NCI-H1048 (cell line): Measurements from ENCODE around the gene ACBD6.

ENCODE experiments used
- DNase-seq: peaks from one replicate; lab custom pipeline; 2025; lab: John Stamatoyannopoulos, UW

ACBD6 gene

DNA sequence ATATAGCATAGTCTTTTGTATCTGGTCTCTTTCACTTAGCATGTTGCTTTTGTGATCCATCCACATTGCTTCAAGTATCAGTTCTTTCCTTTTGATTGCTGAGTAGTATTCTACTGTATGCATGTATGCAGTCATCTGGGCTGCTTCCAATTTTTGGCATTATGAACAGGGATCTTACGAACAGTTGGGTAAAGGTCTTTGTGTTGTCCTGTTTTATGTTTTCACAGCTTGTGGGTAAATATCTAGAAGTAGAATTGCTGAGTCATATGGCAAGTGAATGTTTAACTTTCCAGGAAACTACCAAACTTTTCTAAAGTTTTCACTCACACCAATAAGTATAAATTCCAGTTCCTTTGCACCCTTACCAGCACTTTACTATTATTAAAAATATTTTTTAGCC, 211.4 kb downstream of the ACBD6 start:
- no peak for DNase-seq

DNA sequence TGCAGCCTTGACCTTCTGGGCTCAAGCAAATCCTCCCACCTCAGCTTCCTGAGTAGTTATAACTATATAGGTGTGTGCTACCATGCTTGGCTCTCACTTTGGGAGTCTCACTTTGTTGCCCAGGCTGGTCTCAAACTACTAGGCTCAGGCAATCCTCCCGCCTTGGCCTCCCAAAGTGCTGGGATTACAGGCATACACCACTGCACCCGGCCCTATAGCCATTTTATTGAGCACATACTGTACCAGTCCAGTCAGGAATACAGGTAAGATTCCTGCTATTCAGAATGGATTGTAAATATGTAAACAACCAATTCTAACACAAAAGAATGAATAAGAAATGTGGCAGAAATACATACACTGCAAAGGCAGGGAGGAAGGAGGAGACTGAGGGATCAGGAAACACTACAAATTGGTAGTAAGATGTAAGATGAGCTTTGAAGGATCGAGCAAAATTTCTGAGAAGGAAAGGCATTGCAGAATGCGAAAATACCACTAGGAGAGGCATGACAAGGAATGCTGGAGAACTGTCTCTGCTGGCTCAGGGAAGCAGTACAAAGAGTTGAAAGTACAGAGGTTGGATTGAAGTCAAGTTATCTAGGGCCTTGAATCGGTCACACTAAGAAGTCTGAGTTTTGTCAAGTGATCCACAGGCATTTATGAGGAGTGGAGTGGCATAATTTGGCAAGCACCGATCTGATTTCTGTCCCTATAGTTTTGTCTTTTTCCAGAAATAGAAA, 211.9 kb downstream of the ACBD6 start:
- no peak for DNase-seq

DNA sequence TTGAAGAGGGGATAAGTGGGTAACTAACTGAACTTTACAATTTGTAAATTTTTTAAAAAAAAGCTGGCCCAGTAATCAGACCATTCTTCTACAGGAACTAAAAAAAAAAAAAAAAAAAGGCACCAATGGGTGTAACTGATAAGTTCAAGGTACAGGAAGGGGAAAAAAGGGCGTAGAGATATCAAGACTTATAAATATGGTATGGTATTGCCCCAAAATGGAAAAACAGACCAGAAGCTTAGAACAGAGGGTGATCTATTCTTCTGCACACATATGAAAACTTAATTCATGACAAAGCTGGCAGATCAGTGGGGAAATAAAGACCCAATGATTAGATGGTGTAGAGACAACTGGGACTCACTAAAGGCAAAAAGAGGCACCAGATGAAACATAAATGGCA, 213.4 kb downstream of the ACBD6 start:
- DNase-seq = no peak

DNA sequence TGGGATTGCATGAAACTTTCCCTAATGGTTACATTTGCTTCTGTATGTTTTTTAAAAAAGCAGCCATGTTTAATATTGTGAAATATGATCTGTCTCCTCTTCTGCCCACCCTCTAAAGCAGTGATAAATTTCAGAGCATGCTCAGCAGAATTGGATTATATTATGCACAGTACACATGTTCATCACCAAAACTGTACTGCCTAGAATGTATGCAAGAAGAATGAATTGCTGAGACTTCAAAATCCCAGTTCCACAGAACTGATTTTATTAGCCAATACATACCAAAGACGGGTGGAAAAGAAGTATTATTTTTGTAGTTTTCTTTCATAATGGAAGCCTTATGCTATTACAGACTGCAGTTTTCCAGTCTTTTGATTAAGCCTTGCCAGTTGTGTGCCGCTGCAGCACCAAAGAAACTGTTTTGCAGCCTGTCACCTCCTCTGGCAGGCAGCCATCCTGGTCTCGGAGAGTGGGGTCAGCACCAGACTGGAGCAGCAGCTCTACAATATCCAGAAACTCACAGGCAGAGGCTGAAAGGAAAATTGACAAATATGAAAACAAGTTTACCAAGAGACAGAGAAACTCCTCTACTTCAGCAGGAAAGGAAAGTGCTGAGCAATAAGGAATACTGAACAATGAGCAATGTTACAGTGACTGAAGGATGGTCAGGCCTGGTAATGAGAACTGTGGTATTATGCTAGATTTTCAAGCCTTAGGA, 214.2 kb downstream of the ACBD6 start:
- DNase-seq = no peak

GRCh38 chr1:180286417-180286816, 216.0 kb downstream of the ACBD6 start:
- no peak for DNase-seq

- no peak for DNase-seq
These were observed 219.3 kb downstream of the ACBD6 start for GRCh38 chr1:180283098-180283497.

- DNase-seq = no peak
These were observed 219.9 kb downstream of the ACBD6 start for GRCh38 chr1:180282401-180283044.

GRCh38 chr1:180281490-180281889, 220.9 kb downstream of the ACBD6 start:
- no peak for DNase-seq

DNA sequence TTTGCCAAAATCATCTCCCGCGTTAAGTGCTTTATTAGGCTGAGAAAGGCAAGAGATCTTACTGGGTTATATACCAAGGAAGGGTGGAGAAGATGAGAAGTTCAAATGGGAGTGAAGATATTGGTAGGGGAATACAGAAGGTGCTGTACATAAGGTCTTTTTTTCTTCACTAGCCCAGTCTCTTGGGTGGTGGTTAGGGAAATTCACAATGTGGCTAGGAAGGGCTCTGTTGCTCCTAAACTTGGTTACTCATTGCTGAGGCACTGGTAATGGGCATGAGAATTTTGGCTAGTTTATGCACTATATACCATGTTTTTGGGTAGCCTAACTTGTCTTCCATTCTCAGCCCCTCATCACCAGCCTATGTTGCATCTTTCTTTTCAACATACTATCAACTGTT, 221.8 kb downstream of the ACBD6 start:
- no peak for DNase-seq

DNA sequence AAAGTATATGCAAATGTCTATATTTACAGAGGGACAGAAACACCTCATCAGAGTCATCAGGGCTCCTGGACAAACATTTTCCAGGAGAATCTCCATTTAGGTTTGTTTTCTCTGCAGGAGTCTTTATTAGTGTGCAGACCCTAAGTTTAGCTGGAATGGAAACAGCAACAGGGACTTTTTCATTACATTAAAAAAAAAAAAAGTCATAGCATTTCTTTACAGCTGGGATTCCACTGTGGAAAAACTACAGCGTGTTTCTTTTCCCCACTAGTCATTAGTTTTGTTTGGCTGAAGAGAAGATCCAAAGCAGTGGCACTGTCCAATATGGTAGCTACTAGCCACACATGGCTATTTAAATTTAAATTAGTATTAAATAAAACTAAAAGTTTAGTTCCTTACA, 222.7 kb downstream of the ACBD6 start:
- DNase-seq = no peak

- DNase-seq = no peak
These were observed 223.6 kb downstream of the ACBD6 start for GRCh38 chr1:180278596-180279395.

DNA sequence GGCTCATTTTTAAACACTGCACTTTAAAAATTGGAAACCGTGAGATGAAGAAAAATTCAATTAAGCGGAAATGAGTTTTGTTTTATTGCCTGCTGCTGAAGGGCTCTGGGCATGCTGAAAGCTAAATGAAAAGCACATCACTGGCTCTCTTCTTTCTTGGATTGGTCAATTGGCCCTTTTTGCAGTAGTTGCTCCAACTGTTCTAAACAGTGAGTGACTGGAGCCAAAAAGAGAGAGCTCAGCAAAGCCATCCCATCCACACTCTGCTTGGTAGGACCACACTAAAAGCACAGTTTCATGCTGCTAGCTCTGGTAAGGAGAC, 224.2 kb downstream of the ACBD6 start:
- DNase-seq = no peak

DNA sequence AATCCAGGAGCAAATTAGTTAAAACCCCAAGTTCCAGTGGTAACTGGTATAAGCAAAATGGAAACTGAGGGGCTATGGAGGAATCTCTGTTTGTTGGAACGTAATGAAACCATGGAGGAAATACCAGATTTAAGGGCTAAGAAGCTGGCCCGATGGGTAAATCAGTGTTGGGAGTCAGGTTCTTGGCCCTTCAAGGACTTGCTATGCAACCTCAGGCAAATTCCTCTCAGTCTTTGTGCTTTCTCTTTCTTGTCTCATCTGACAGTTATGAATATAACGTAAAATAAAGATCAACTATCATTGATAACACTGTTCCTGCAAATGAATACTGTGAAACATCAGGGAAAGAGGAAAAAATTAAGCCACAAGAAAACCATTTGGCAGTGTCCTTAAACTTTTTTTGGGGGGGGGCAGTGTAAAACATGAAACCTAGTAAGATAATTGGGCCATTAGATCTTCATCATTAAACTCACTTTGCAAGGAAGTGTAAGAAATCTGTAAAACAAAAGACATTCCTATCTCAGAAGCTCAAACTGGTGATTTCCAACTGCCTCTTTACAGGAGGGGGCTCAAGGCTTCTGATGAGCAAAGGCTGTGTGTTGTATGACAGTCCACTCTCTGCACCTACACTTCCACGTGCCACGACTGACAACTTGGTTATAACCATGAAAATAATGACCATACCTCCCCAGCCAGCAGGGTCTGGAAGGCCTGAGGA, 224.7 kb downstream of the ACBD6 start:
- DNase-seq = no peak

DNA sequence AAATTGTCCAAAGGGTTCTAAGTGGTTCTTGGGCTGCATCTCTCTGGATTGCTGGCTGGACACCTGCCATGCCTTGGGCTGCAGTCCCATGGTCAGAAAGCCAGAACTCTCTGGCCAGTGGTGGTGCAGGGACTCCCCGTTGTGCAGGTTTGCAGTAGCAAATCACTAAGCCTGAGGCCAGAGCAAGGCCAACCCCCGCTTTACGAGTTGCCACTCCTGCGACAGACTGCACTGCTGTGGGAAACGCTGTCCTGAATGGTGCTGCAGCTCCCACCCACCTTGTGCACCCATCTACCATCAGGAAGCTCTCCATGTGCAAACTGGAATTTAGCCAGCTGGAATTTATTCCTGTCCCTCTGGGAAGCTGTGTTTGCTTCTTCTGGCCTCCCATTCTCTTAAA, 226.7 kb downstream of the ACBD6 start:
- DNase-seq = no peak

DNA sequence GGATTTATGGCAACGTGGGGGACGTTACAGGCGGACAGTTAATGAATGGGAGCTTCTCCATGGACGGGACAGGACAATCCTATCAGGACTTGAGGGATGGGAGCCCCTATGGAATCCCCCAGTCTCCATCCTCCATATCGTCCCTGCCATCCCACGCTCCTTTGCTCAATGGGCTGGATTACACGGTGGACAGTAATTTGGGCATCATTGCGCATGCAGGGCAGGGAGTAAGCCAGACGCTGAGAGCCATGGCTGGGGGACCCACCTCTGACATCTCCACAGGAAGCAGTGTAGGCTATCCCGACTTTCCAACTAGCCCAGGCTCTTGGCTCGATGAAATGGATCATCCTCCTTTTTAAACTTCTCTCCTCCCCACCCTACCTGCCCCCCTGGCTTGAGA, 228.2 kb downstream of the ACBD6 start:
- no peak for DNase-seq

- DNase-seq = no peak
These were observed 229.3 kb downstream of the ACBD6 start for GRCh38 chr1:180273066-180273465.

DNA sequence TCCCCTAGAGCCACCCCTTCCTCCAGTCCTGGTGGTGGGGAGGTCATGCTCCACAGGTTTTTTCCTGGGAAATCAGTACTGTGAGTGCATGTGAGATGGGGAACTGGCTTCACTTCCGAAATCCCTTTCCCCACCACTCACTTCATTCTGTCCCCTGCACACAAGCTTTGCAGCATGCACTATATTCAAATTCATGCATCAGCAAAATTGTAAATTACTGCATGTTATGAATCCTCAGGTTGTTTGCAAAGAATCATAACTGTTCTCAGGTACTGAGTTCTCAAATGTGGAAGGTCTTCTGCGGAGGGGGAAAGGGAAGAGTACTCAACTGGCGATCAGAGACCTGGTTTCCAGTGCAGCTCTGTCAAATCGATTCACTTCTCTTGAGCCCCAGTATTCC, 230.0 kb downstream of the ACBD6 start:
- DNase-seq = no peak

DNA sequence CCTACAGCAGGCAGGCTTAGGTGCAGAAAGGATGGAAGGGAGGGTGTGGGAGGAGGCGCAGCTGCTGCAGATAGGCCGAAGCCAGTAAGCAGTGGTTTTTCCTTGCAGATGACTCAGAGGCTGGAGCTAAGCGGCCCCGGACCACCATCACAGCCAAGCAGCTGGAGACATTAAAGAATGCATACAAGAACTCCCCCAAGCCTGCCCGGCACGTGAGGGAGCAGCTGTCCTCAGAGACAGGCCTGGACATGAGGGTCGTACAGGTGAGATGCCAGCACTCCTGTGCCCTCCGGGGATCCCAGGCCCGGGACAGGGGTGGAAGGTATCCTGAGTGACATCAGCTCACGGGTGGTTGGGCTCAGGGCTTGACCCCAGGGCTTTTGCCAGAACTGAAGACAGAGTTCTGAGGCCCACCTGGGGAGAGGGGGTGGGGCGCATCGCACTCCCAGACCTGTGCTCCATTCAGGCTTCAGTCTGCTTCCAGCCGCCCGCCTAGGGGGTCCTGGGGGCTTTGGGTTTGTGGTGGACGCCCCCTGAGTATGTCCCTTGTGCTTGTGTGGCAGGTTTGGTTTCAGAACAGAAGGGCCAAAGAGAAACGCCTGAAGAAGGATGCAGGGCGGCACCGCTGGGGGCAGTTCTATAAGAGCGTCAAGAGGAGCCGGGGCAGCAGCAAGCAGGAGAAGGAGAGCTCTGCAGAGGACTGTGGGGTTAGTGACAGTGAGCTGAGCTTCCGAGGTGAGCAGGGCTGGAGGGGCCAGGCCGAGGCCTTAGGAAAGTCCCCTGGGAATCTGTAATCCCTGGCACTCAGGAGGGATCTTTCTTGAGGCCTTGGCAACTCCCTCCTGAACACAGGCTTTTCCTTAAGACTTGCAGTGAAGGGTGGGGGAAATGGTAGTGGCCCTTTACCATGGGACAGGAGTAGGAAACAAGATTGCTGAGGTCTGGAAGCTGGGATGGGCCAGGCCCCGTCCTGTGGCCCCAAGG, 230.8 kb downstream of the ACBD6 start:
- no peak for DNase-seq

DNA sequence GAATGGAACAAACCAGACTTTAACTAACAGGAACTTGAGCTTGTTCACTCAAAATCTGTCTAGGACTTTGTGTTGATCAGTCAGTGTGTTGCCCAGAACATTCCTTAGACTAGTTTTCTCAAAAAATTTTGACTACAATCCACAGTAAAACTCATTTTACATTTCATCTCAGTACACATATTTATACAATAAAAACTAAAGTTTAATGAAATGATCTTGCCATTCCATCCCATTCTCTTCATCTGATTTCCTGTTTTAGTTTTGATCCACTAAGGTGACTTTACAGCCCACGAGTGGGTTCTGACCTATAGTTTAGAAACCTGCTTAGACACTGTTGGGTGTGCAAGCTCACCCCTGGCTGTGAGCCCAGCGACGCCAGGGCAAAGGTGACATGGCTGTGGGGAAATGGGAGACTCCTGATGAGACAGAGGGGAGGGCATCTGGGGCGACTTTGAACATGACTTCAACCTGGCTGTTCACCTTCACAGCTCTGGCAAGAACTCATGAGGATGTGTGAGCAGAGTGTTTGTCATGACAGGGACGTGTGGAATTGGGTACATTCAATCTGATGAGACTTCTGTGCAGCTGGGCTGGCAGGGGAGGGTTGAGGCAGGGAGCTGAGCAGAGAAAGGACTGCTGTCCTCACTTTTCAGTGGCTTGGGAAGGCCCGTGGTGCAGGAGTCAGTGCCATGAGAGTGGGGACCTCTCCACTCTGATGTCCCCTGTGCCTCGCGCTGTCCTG, 231.7 kb downstream of the ACBD6 start:
- DNase-seq = no peak
